Tibial nerve (tissue), 4 donors: Measurements from ENCODE around the gene NR4A3.

Source experiments
- EP300 ChIP-seq, 2 donors: sonication (generic); formaldehyde crosslinking; IDR thresholded peaks; one replicate each; pipeline ENCODE4 v1.6.1; 2017; ENCODE audit warnings: antibody characterized with exemption in 2 of 2, mild to moderate bottlenecking in 1 of 2
- POLR2A ChIP-seq, 2 donors: fragments of 450-650 bp; IDR thresholded peaks; one replicate each; pipeline ENCODE4 v1.6.1; 2017; ENCODE audit warnings: antibody characterized with exemption in 2 of 2, mild to moderate bottlenecking in 2 of 2, moderate library complexity in 2 of 2
- TF ChIP-seq, protein P1 (sequence below), 5 experiments: fragments of 200-600 bp in 3 of 5; fragments of 450-650 bp in 2 of 5; sonication (generic) in 3 of 5; IDR thresholded peaks; one replicate each; pipeline ENCODE4 v1.5.1; 2016 to 2019; ENCODE audit warnings: antibody characterized with exemption in 5 of 5, mild to moderate bottlenecking in 3 of 5, moderate library complexity in 2 of 5

GRCh38 chr9:99855467-99856176 lies 33.9 kb downstream of the NR4A3 start:
- TF ChIP-seq, protein P1, sequence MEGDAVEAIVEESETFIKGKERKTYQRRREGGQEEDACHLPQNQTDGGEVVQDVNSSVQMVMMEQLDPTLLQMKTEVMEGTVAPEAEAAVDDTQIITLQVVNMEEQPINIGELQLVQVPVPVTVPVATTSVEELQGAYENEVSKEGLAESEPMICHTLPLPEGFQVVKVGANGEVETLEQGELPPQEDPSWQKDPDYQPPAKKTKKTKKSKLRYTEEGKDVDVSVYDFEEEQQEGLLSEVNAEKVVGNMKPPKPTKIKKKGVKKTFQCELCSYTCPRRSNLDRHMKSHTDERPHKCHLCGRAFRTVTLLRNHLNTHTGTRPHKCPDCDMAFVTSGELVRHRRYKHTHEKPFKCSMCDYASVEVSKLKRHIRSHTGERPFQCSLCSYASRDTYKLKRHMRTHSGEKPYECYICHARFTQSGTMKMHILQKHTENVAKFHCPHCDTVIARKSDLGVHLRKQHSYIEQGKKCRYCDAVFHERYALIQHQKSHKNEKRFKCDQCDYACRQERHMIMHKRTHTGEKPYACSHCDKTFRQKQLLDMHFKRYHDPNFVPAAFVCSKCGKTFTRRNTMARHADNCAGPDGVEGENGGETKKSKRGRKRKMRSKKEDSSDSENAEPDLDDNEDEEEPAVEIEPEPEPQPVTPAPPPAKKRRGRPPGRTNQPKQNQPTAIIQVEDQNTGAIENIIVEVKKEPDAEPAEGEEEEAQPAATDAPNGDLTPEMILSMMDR (IDR thresholded peaks at IDR 0.05): no peak
- TF ChIP-seq POLR2A (IDR thresholded peaks at IDR 0.05): no peak
- no peak for TF ChIP-seq EP300 (IDR thresholded peaks at IDR 0.05)
